SJSA1 (cell line): ENCODE measurements around the gene GLI3. TPM values are rescaled to one million over a fixed set of nuclear protein-coding genes. Genes with fewer than 3 reads are reported as not detected.
A peak's percentile ranks its signal among the peaks of the same experiment; 100 is the strongest.

Experiments used
- DNase-seq, 2 experiments: peaks; one replicate each; pipeline ENCODE4 v3.0.0-alpha.2; 2015 to 2020; ENCODE audit warnings: low spot score in 2 of 2, low read depth in 1 of 2
- H3K27ac ChIP-seq: fragments of 250-450 bp; sonication (Bioruptor Pico); 2 replicates; pipeline ENCODE4 v1.5.1; 2020; ENCODE audit warnings: mild to moderate bottlenecking, moderate library complexity
- H3K27me3 ChIP-seq: fragments of 250-450 bp; sonication (Bioruptor Pico); replicated peaks from 2 replicates; pipeline ENCODE4 v1.5.1; 2020; ENCODE audit warnings: mild to moderate bottlenecking, moderate library complexity
- H3K36me3 ChIP-seq: fragments of 250-450 bp; sonication (Bioruptor Pico); 2 replicates; pipeline ENCODE4 v1.5.1; 2020; ENCODE audit warnings: mild to moderate bottlenecking
- H3K4me1 ChIP-seq: fragments of 250-450 bp; sonication (Bioruptor Pico); replicated peaks from 2 replicates; pipeline ENCODE4 v1.6.1; 2021; ENCODE audit warnings: mild to moderate bottlenecking
- H3K4me3 ChIP-seq: fragments of 250-450 bp; sonication (Bioruptor Pico); 2 replicates; pipeline ENCODE4 v1.5.1; 2020; ENCODE audit warnings: mild to moderate bottlenecking
- H3K9me3 ChIP-seq: fragments of 250-450 bp; sonication (Bioruptor Pico); replicated peaks from 2 replicates; pipeline ENCODE4 v1.5.1; 2020; ENCODE audit warnings: mild to moderate bottlenecking
- total RNA-seq: library from RNA; depleted of rRNA; stranded (reverse); fragments of >200 nt; shearing (Covaris generic); gene quantifications from 2 replicates; pipeline ENCODE4 v1.2.3, GENCODE V29; 2014

Gene GLI3
- total RNA-seq, 1 experiment from 2014 or later = 1.7 TPM

GRCh38 chr7:42197451-42197850 is 39.6 kb downstream of the GLI3 start:
- Histone ChIP-seq H3K4me3 (no peak overlapping the region), H3K27me3 (no peaks in the 10 kb centered on the region), H3K4me1 (peaks cover 11% of the 10 kb centered on the region), H3K36me3 (no peaks in the 10 kb centered on the region; the same call in 1 of the 2 replicates), H3K9me3 (no peaks in the 10 kb centered on the region), H3K27ac (no peak overlapping the region)
- no peak for DNase-seq

- no peak overlapping the region for H3K27ac ChIP-seq
Measured at GRCh38 chr7:42194238-42194637, 42.8 kb downstream of the GLI3 start.

GRCh38 chr7:42193471-42194129 is 43.4 kb downstream of the GLI3 start:
- H3K4me1 ChIP-seq = peaks cover 11% of the 10 kb centered on the region
- H3K27ac ChIP-seq = no peak overlapping the region
- no peak for DNase-seq
- H3K4me3 ChIP-seq = no peak overlapping the region
- H3K36me3 ChIP-seq = no peaks in the 10 kb centered on the region; the same call in 1 of the 2 replicates
- H3K27me3 ChIP-seq = no peaks in the 10 kb centered on the region
- H3K9me3 ChIP-seq = no peaks in the 10 kb centered on the region

More at GRCh38 chr7:42194238-42194637, 42.8 kb downstream of the GLI3 start:
- H3K27me3 ChIP-seq = no peaks in the 10 kb centered on the region
- H3K36me3 ChIP-seq = no peaks in the 10 kb centered on the region; the same call in 1 of the 2 replicates
- H3K4me3 ChIP-seq = no peak overlapping the region
- no peak for DNase-seq
- no peaks in the 10 kb centered on the region for H3K9me3 ChIP-seq
- peaks cover 11% of the 10 kb centered on the region for H3K4me1 ChIP-seq

GRCh38 chr7:42192851-42193461 is 44.1 kb downstream of the GLI3 start:
- H3K27me3 ChIP-seq = no peaks in the 10 kb centered on the region
- H3K27ac ChIP-seq = no peak overlapping the region
- peak in 1 of 2 experiments; percentile 42 for DNase-seq
- H3K36me3 ChIP-seq = no peaks in the 10 kb centered on the region; the same call in 1 of the 2 replicates
- H3K9me3 ChIP-seq = no peaks in the 10 kb centered on the region
- no peak overlapping the region for H3K4me3 ChIP-seq
- H3K4me1 ChIP-seq = peaks cover 11% of the 10 kb centered on the region

- no peak for DNase-seq
- Histone ChIP-seq H3K36me3 (no peaks in the 10 kb centered on the region; the same call in 1 of the 2 replicates), H3K27ac (no peak overlapping the region), H3K4me3 (no peak overlapping the region), H3K4me1 (peaks cover 11% of the 10 kb centered on the region), H3K27me3 (no peaks in the 10 kb centered on the region), H3K9me3 (no peaks in the 10 kb centered on the region)
Measured at GRCh38 chr7:42192066-42192465, 44.9 kb downstream of the GLI3 start.

- H3K36me3 ChIP-seq = no peaks in the 10 kb centered on the region
- no peaks in the 10 kb centered on the region for H3K9me3 ChIP-seq
- peaks cover 11% of the 10 kb centered on the region for H3K4me1 ChIP-seq
- no peaks in the 10 kb centered on the region for H3K27me3 ChIP-seq
- no peak for DNase-seq
- no peak overlapping the region for H3K4me3 ChIP-seq
- H3K27ac ChIP-seq = no peak overlapping the region
Measured at GRCh38 chr7:42189535-42189934, 47.5 kb downstream of the GLI3 start.

GRCh38 chr7:42186151-42186550 is 50.9 kb downstream of the GLI3 start:
- peaks cover 5% of the 10 kb centered on the region for H3K4me1 ChIP-seq
- no peaks in the 10 kb centered on the region for H3K9me3 ChIP-seq
- no peak for DNase-seq
- no peaks in the 10 kb centered on the region for H3K36me3 ChIP-seq
- no peak overlapping the region for H3K4me3 ChIP-seq
- no peak overlapping the region for H3K27ac ChIP-seq
- no peaks in the 10 kb centered on the region for H3K27me3 ChIP-seq

- peaks cover 5% of the 10 kb centered on the region for H3K4me1 ChIP-seq
- DNase-seq = no peak
- no peaks in the 10 kb centered on the region for H3K27me3 ChIP-seq
- no peaks in the 10 kb centered on the region for H3K9me3 ChIP-seq
- H3K36me3 ChIP-seq = no peaks in the 10 kb centered on the region
- no peak overlapping the region for H3K27ac ChIP-seq
- no peak overlapping the region for H3K4me3 ChIP-seq
Measured at GRCh38 chr7:42185726-42186125, 51.3 kb downstream of the GLI3 start.

- H3K27ac ChIP-seq = no peak overlapping the region
- peaks cover 5% of the 10 kb centered on the region for H3K4me1 ChIP-seq
- DNase-seq = no peak
- no peaks in the 10 kb centered on the region for H3K27me3 ChIP-seq
- no peaks in the 10 kb centered on the region for H3K36me3 ChIP-seq
- no peaks in the 10 kb centered on the region for H3K9me3 ChIP-seq
- no peak overlapping the region for H3K4me3 ChIP-seq
Measured at GRCh38 chr7:42183547-42183946, 53.5 kb downstream of the GLI3 start.

- peak in 1 of 2 experiments; percentile 9 for DNase-seq
- H3K36me3 ChIP-seq = no peaks in the 10 kb centered on the region
- no peak overlapping the region for H3K4me3 ChIP-seq
- H3K27me3 ChIP-seq = no peaks in the 10 kb centered on the region
- H3K27ac ChIP-seq = no peak overlapping the region
- H3K9me3 ChIP-seq = no peaks in the 10 kb centered on the region
- H3K4me1 ChIP-seq = peaks cover 5% of the 10 kb centered on the region
Measured at GRCh38 chr7:42181566-42181965, 55.4 kb downstream of the GLI3 start.

GRCh38 chr7:42180806-42181205 is 56.2 kb downstream of the GLI3 start:
- Histone ChIP-seq H3K27me3 (no peaks in the 10 kb centered on the region), H3K4me1 (peaks cover 5% of the 10 kb centered on the region), H3K27ac (no peak overlapping the region), H3K4me3 (no peak overlapping the region), H3K9me3 (no peaks in the 10 kb centered on the region), H3K36me3 (no peaks in the 10 kb centered on the region)
- DNase-seq = no peak

- H3K27me3 ChIP-seq = no peaks in the 10 kb centered on the region
- H3K27ac ChIP-seq = no peak overlapping the region
- no peak overlapping the region for H3K4me3 ChIP-seq
- no peaks in the 10 kb centered on the region for H3K9me3 ChIP-seq
- H3K4me1 ChIP-seq = peaks cover 3% of the 10 kb centered on the region
- H3K36me3 ChIP-seq = no peaks in the 10 kb centered on the region
- DNase-seq = no peak
Measured at GRCh38 chr7:42176724-42177101, 60.3 kb downstream of the GLI3 start.

GRCh38 chr7:42175834-42176723 is 60.9 kb downstream of the GLI3 start:
- Histone ChIP-seq H3K27ac (no peak overlapping the region), H3K4me1 (no peaks in the 10 kb centered on the region), H3K4me3 (no peak overlapping the region), H3K9me3 (no peaks in the 10 kb centered on the region), H3K27me3 (no peaks in the 10 kb centered on the region), H3K36me3 (no peaks in the 10 kb centered on the region)
- no peak for DNase-seq

- DNase-seq = no peak
- H3K4me3 ChIP-seq = no peak overlapping the region
- no peak overlapping the region for H3K27ac ChIP-seq
- no peaks in the 10 kb centered on the region for H3K9me3 ChIP-seq
- H3K4me1 ChIP-seq = no peaks in the 10 kb centered on the region
- H3K36me3 ChIP-seq = no peaks in the 10 kb centered on the region
- H3K27me3 ChIP-seq = no peaks in the 10 kb centered on the region
Measured at GRCh38 chr7:42174391-42174912, 62.6 kb downstream of the GLI3 start.
